AG08396 (cell line): Measurements from ENCODE around the gene IGSF3.
A peak's percentile ranks its signal among the peaks of the same experiment; 100 is the strongest.

Experiments used
- DNase-seq: peaks from one replicate; pipeline ENCODE4 v3.0.0; 2012; ENCODE audit warnings: low spot score, mixed read lengths

IGSF3 gene

DNA sequence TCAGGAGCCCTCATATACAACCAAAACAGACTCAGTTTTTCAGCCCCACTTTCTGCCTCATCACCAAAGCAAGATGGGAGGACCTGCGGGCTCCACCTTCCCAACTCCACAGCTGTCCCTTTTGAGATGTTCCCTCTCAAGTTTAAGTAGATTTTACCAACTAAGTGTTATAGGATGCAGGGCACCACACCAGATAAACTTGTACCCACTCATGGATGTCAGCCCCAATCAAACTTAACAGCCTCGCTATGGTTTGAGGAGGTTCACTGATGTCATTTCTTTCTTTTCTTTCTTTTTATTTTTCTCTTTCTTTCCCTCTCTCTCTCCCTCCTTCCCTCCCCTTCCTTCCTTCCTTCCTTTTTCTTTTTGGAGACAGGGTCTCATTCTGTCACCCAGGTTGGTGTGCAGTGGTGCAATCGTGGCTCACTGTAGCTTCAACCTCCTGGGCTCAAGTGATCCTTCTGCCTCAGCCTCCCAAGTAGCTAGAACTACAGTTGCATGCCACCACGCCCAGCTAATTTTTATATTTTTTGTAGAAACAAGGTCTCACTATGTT, 110.1 kb downstream of the IGSF3 start:
- DNase-seq: no peak

DNA sequence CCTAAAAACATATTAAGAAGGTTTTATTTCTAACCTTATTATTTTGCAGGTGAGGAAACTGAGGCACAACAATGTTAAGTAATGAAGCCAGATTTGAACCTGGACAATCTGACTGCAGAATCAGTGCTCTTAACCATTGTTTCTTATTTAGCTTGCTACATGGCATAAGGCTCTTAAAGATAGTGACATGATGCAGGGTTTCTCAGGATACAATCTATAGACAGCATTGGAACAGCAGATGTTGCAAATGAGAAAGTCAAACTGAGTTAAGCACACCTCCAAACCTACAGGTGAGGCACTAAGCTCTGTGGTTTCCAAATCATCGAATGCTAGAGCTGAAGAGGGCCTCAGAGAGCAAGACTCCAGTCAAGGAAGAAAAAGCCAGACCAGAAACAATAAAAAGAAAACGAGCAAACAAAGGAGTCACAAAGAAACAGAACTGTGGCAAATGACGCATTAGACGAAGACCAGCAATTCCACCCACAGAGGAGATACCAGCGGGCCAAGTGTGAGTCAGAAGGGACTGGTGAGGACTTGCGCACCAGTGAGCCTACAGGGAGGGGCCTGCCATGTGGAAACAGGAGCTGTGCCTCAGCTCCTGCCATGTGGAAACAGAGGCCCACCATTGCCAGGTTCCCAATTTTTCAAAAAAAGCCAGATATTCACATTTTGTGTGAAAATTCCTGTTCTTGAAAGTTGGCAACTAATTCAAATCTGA, 111.1 kb downstream of the IGSF3 start:
- DNase-seq: no peak

DNA sequence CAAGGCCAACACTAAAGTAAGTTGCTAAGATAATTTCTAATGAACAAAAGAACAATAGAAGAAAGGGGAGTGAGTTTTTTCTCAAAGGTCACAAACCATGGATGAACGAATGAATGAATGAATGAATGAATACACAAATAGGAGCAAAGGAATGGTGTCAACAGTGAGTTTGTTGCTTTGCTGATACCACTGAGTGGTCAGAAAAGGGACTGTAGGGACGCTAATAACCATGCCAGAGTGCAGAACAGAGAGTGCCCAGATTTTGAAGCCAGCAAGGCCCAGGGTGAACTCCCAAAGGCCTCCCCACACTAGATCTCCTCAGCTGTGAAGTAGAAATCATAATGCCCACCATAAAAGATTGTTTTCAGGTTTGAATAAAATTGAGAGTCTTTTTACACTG, 112.6 kb downstream of the IGSF3 start:
- no peak for DNase-seq

DNA sequence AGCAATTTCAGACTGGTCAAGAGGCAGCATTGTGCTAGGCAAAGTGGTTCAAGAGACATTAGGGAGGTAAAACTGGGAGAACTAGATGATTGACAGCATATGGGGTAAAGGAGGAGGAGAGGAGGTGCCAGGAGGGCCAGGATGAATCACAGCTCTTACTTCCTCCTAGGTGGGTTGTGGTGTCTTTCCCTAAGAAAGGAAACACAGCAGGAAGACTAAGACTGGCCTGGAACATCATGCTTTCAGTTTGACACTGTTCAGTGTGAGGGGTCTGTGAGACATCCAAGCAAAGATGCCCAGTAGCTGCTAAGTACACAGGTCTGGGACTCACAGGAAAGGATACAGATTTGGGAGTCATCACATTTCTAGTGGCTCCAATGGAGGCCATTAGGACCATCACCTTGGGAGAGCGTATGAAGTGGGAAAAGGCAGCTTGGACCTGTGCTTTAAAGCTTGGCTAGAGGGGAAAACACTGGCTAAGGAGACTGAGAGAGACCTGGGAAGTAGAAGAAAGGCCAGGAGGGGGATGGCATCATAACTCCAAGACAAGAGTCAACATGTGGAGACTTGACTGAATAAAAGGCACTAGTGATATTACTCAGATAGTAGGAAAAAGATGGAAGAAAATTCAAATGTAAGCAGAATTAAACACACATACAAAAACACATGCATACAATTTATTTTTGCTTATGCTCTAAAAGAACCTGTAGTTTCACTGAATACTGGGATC, 114.0 kb downstream of the IGSF3 start:
- no peak for DNase-seq

DNA sequence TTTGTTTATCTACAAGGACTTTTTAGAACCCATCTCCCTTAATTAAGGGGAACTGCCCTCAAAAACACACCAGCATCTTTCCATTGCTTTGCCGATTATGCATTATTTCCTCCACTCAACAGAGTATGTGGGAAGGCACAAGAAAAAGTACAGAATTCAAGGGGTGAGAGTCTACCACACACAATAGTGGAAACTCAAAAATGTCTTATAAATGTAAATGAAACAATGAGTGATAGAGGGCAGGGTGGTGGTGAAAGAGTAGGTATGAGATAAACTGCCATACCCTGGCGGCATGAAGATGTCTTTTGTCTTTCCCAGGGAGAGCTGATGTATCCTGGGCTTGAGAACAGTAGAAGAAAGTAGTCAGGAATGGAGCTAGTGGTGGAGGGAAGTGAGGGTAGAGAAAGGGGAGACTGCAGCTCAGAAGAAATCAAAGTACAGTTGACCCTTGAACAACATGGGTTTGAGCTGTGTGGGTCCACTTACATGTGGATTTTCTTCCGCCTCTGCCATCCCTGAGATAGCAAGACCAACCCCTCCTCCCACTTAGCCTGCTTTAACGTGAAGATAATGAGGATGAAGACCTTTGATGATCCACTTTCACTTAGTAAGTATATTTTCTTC, 121.1 kb downstream of the IGSF3 start:
- no peak for DNase-seq

DNA sequence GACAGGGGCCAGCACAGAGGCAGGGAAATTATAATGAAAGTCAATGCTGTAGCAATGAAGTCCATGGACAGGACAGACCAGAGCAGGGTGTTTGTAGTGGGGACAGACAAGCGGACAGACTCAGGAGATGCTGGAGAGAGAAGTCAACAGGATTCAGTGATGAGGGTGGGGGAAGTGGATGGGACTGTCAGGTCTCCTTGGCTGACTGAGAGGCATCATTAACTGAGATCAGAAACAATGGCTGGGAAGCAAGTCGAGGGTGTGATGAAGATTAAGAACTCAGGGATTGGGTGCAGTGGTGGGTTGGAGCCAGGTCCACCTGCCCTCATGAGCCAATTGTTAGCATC, 122.2 kb downstream of the IGSF3 start:
- DNase-seq: no peak

DNA sequence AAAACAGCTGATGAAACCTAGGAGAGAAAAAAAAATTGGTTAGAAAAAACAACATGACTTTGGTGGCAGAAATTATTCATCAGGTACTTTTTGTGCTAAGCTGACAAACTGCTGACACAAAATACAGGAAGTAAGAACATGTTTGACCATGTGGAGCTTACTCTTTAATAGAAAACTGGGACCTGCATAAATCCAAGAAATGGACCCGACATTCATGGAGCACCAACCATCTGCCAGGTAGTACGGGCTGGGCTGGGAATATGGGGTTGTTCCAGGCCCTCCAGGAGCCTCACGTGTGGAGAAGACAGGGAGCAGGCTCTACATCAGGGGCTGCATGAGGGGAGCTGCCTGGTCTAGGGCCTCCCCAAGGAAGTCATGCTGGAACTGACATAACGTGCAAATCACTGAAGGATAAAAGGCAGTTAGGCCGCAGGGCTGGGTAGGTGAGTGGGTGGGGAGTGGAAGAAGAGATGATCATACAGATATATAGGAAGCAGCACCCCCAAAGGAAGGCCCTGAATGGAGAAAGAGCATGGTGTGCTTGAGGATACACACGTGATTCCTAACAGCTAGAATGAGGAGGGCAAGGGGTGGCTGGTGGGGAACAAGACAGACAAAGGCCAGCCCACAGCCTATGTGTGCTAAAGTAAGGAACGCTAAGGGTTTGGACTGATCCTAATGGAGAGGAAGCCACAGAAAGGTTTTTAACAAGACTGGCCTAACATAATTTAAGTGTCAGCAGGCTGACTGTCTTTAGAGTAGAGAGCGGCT, 122.8 kb downstream of the IGSF3 start:
- no peak for DNase-seq

DNA sequence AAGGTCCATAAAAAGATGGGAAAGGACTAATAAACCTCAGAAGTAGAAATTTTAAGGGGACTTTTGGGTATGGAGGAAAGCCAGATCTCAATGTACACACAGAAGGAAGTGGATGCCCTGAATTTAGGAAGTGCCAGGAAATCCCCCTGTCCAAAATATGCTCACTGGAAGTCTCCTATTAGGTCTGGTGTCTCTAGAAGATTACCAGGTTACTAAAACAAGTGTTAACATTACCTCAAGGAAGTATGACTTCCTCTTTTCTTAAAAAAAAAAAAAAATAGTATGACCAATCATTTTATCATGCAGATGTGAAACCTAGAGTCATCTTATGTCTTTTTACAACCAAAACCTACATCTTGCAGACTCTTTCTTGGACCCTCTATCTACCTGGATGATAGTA, 127.4 kb downstream of the IGSF3 start:
- no peak for DNase-seq

DNA sequence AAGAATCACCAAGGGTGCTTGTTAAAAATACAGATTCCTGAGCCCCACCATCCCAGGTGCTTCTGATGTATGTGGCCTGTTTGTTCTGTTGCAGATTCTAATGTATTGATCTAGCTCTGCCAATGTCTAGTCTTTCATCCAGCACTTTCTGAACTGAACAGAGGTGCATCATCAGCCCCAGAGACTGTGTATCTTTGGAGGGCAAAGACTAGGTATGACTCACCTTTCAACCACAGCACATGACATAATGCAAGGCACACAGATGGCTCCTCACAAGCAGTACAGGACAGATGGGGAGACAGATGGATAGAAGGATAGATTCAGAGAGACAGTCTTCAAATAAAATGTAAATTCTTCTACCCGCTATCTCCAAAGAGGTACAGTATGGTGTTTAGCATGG, 129.0 kb downstream of the IGSF3 start:
- DNase-seq: peak; percentile 37

DNA sequence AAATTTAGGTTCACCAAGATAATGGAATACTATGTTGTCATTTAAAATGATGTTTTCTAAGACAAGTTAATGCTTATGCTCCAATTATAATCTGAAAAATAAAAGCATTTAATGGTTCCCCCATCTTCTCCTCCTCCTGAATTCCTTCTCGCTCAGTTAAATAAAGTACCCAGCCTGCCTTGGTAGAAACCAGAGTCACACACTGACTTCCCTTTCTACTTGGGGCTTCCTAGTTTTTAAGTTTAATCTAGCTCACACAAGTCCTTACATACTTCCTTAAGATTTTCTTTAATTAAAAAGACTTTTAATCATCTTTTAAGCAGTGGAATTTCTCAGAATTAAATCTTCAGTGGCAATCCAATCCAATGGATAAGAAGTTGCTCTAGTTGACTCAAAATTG, 129.6 kb downstream of the IGSF3 start:
- DNase-seq: no peak

DNA sequence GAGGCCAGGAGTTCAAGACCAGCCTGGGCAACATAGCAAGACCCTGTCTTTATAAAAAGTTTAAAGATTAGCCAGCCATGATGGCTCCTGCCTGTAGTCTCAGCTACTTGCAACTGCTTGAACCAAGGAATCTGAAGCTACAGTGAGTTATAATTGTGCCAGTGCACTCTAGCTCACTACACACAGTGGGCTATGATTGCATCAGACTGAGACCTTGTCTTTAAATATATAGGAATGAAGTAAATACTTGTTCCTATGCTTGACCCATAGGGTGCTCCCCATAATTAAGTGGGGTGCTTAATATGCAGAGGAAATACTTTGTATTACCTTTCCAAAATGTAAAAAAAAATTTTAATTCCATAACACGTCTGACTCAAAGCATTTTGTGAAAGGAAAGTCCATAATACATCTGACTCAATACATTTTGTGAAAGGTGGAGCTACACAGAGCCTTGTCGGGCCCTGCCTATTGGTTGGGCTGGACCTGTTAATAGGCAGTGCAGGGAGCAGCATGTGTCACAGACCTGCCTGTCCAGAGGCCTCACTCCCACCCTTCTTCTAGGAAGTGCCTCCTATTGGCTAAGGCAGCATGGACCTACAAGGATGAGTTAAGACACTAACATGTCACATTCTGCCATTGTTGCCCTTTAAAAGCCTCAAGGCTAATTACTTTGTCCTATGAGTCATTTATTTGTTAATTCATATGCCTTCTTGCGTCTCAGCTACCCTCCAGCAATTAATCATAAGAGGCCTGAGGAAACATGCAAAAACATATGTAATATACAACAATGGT, 130.3 kb downstream of the IGSF3 start:
- DNase-seq: no peak

DNA sequence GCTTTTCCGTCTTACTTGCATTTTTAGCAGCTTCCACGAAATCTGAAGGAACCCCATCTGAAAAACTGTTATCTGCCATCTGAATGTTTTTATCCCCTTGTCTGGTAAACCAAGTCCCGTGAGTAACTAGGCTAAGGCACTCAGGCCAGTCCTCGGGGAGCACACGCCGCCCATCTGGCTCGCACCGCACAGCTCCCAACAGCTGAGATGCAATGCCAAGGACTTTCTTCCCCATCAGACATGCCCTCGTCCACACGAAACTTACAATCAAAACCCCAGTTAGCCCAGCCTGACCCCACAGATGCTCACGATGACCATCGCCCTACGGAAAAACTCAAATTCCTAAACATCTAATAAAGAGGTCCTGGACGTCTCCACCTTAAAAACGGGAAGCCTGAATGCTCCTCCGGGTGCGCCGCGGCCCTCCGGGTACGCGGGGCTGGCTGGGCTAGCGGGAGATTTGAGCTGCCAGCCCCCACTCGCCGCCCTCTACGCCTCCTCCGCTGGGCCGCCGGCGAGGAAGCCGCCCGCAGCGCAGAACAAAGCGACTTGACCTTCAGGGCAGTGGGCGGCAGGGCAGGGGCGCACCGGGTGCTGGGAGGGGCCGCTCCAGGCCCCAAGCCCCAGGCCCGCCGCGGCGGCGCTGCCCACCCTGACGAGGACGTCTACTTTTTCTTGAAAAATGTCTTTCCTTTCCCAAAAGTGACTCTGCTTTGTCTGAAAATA, 133.4 kb downstream of the IGSF3 start:
- DNase-seq: no peak

DNA sequence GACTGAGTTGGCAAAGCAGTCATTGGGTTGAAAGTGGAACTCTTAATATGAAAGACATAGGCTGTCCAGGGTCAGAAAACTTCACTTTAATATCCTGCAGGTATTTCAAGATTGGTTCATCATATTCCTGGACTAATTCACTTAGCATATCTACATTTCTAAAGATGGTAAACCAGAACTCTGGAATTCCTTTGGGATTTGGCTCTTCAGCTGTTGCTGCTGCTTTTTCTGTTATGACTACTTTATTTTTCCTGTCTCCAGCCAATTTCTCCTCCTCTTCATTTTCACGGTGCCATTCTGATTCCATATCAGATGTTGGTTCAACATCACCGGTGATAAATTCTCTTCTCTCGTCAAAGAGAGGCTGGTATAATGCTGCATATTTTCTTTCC, 134.1 kb downstream of the IGSF3 start:
- no peak for DNase-seq

DNA sequence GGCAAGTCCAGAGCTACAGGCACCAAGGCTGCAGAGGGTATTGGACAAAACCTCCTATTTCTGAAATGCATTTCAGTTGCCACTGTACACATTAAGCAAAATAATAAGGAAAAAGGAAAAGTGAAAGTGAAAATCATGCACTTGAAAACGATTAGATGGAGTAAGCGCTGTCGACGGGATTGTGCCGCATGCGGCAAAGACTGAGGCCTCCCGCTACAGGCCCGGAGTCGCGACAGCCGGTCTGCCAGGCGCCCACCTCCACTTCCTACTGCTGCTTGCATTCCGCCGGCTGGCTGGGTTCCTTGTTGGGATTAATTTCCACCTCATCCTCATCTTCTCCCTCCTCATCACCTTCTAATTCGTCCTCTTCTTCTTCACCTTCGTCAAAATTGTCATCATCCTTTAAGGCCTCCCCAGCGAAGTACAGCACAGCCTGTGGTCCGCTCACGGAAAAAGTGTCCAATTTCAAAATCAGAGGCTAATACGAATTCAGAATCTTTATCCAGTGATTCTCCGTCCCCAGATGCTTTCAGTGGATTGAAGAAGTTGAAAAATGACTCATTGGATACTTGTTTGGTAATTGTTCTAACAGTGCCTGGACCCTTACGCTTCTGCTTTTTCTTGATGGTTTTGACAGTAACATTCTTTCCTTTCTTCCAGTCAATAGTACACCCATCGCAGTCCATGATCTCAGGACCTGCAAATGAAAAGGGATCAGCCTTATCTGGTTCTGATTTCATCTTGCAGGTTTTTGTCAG, 134.7 kb downstream of the IGSF3 start:
- DNase-seq: no peak

DNA sequence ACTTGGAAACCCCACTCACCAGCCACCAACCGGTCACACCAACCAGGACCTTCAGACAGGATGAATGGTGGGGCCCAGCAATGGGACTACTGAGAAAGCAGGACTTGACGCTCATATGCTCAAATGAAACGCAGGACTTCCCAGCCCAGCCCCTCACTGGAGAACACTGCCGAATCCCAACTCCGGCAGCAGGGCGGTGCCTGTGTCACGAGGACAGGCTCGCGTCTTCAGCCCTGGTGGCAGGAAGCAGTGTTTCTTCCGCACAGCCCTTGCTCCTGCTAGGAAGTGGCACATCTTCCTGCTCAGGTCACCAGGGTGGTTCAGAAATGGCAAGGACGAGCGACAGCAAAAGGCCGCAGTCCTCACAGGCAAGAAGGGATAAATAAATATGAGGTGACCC, 135.6 kb downstream of the IGSF3 start:
- DNase-seq: no peak

DNA sequence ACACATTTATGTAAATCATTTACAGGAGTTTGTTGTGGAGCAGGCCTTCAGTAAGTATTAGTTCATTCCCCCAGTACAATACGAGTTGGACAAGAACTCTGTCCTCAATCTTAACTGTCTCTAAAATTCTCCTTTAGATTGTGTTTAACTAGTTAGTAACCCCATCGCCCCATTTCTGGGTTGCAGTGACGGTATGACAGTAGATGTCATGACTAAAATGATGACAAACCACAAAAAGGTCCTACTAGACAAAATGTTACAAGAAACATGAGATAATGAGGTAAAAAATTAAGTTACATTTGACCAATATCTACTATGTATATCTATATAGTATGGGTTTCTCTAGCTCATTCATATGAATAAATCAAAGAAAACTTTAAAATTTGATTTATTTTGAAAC, 137.9 kb downstream of the IGSF3 start:
- DNase-seq: no peak

DNA sequence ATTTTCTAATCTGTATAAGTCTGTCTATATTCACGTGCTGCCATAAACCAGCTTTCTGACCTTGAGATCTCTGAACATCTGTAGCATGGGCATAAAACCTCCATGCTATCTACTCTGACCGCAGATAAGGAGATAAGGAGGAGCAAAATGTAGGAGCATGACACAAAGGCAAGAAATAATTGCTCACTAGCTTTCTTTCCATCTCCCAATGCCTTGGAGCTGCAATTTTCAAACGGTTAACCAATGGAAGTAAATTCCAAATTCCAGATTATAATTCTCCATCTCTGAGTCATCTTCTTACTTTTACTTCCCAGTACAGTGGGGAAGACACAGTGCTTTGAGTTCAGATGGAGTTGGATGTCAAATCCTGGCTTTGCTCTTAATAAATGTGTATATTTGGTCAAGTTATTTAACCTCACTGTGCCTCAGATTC, 138.3 kb downstream of the IGSF3 start:
- peak; percentile 53 for DNase-seq

DNA sequence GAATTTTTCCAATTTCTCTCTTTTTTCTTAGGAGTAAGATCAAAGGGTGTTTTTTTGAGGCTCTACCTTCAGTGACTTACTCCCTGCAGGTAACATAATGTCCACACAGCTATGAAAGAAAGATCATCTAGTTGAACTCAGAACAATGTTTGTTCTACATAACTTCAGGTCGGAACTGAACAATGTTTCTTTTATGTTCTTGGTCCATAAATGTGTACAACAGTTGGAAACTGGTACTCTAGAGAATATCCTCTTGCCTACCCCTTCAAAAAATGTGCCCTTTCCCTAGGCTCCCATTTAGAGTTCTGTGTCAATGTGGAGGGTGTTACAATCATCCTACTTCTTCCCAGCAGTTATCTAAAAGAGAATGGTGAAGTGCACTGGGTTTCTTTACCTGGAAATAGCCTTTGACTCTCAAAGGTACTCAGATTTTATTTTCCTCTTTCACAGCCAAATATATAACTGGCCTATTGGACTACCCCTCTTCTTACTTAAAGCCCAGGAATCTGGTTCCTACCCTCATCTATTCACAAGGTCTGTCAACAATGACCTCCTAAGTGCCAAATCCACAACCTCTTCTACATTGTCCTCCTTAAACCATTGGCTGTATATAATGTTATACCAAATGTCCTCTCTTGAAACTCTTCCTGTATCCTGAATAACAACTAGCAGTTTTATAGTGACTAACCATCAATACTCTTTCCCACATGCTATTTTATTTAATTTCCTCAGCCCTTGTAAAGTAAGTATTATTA, 139.0 kb downstream of the IGSF3 start:
- no peak for DNase-seq

DNA sequence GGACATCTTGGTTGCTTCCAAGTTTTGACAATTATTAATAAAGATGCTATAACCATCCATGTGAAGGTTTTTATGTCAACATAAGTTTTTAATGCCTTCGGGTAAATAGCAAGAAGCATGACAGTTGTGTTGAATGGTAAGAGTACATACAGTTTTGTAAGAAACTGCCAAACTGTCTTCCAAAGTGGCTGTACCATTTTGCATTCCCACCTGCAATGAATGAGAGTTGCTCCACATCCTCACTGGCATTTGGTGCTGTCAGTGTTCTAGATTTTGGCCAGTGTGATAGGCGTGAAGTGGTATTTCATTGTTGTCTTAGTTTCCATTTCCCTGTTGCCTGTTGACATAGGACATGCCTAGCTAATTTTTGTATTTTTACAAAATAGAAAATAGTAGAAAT, 142.1 kb downstream of the IGSF3 start:
- no peak for DNase-seq
